Effector CD4-positive, alpha-beta T cell (primary cell): ENCODE data around the gene PDPK1.
A peak's percentile ranks its signal among the peaks of the same experiment; 100 is the strongest.
"Not testable (repeated sequence)": the region's sequence is repeated elsewhere in the genome, so short reads cannot be mapped to it uniquely, and the experiment has no call there.

Experiments
- DNase-seq: peaks from one replicate; pipeline ENCODE4 v3.0.0-alpha.2; 2020

PDPK1 gene

DNA sequence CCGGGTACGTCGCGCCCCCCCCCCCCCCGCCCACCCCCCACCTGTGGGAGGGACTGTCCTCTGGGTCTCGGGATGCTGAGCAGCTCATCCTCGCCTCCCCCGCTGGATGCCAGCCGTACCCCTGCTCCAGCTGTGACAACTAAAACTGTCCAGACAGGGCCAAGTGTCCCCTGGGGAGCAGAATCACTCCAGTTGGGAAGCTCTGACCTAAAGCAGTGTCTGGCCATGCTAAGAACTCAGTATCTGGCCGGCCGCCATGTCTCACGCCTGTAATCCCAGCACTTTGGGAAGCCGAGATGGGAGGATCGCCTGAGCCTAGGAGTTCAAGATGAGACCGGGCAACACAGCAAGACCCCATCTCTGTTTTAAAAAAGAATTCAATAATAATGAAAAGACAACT is 83.0 kb downstream of the PDPK1 start:
- DNase-seq, result not testable (repeated sequence)

DNA sequence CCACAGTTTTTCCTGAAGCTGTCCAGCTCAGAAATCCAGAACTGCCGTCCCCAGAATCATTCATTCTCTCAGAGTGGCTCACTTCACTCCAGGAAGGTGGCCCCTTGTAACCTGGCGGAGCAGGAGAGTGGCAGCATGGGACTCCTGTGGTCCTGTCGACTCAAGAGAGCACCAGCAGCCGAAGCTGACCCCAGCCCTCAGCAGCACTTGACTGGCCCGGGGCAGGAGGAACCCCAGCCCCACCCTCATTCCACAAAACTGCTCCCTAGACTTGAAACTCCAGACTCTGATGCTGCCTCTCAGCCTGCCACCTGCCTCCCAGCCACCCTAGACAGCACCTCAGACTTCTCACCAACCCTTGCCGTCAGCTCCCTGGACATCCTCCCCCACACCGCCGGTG is 83.6 kb downstream of the PDPK1 start:
- DNase-seq, result not testable (repeated sequence)

DNA sequence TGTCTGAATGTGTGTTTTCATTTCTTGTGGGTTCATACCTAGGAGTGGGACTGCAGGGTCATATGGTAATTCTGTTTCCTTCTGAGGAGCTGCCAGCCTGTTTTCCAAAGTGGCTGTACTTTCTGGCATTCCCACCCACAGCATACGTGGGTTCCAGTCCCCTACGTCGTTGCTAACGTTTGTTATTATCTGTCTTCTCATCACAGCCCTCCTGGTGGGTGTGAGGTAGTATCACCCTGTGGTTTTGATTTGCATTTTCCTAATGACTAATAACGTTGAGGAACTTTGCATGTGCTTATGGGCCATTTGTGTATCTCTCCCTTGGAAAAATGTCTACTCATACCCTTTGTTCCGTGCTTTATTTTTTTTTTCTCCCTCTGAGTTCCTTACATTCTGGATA is 89.3 kb downstream of the PDPK1 start:
- DNase-seq, result not testable (repeated sequence)

DNA sequence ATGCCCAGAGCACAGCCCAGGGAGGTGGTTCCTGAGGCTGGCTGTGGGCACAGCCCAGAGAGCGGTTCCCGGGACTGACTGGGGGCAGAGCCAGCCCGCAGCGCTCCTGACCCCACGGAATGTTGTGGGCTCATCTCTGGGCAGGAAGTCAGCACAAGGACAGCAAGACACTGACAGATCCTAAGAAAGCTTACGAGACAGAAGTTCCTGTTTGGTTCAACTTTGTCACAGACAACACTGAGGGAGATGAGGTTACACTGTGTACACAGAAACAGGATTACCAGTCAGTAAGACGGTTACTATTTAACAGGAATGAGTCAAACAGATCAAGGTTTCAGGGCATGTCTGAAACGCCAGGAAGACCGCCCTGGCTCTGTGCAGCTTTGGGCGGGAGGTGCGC is 93.4 kb downstream of the PDPK1 start:
- not testable (repeated sequence) for DNase-seq

GRCh38 chr16:2632291-2632690 is 94.5 kb downstream of the PDPK1 start:
- DNase-seq, result not testable (repeated sequence)

DNA sequence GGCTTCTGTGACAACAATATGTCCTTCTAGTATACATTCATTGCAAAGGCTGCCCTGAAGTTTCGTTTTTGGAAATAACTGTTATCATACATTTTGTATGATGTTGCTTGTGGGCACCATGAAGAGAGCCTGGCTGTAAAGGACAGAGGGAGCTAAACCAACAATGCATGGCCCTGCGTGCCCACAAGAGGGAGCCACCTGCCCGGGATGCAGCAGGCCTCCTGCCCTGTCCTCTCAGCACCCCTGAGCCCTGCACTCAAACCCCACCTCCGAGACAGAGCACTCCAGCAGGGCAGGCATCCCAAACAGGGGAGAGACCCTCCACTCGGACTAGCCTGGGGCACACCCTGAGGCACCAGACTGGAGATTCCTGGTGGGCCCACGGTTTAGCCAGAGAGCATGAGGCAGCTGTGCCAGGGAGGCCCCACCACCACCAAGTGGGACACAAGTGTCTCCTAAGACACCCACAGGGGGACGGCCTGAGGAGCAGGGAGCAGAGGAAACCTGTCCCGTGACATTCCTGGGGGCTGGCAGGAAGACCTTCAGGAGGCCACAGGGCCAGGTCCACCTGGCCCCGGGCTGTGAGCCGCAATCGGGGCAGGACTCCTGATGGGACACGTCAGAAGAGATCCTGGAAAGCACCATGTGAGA is 101.4 kb downstream of the PDPK1 start:
- DNase-seq, result peak; percentile 29

DNA sequence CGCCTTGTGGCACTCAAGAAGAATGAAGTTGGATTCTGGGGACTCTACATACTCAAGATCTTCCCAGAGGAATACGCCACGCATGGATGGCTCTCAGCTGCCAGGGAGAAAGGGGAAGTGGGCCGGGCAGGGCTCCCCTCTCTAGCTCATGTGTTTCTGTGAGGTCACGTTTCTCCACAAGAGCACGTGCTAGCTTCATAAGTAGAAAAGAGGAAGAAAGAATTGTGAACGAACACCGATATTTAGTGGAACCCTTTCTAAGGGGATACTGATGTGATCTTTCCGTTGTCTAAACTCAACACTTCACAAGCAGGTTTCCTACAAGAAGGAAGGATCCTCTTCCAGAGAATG is 101.9 kb downstream of the PDPK1 start:
- not testable (repeated sequence) for DNase-seq

DNA sequence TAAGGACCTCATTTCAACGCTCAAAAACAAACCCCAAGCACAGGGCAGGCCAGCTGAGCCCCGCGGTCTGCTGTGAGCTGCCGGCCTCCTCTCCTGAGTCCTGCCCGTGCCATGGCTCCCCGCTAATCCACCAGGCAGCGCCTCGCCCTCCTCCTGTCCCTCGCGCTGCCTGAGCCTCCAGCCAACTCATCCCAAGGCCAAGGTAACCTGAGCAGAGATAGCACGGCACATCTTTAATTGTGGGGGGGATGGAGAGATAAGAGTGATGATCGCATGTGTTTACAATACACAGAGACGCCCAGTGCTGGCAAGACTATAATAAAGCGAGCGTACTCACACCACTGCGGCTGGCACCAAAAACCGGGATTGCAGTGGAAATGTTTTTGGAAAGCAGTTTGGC is 104.7 kb downstream of the PDPK1 start:
- DNase-seq, result not testable (repeated sequence)

DNA sequence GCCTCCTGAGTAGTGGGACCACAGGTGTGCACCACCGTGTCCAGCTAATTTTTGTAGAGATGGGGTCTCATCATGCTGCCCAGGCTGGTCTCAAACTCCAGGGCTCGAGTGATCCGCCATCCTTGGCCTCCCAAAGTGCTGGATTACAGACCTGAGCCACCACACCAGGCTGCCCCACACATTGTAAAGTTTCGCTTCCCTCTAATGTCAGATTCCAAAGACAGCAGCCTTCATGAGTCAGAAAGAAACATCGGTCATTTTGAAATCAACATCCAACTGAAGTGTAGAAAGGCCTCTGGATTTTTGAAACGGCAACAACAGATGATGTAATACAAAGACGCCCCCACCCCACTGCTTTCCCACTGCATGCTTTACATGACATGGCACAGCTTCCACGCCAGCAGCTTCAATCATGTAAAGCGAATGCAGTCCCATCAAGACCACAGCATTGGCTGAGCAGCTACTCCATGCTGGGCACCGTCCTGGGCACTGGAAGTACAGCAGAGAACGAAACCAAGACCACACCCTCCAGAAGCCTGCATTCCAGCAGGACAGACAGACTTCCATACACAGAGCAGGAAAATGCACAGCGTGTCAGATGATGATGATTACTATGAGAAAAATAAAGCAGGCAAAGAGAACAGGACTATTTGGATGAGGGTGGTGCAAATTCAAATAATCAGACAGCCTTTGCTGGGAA is 107.1 kb downstream of the PDPK1 start:
- DNase-seq, result not testable (repeated sequence)

DNA sequence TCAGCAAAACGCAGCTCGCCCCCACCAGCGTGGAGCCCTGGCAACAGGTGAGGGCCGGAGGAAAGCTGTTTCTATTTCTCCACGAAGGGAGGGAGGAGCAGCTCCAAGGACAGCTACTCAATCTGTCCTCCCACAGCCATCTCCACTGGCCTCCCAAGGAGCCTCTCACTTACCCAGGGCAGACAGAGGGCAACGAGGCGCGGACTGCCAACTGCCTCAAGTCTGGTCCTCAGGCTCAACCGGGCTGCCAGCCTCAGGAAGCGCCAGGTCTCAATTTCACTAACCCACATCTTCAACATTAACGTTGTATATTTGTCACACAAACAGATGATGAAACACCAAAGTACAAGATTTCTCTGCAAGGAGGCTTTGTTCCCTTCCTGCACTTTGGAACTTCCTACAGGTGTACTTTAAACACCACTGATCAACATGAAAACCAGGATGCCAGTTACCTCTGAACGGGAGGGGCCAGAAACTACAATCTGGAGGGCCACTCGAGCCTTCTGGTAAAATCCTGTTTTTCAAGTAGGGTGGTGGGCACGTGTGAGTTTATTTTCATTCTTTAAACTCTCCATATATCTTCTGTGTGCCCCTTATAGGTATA is 113.5 kb downstream of the PDPK1 start:
- DNase-seq, result not testable (repeated sequence)
